Gastrocnemius medialis (tissue), 4 donors: ENCODE data around the gene ABCC10.

Experiments
- POLR2A ChIP-seq, 2 donors: fragments of 450-650 bp; IDR thresholded peaks; one replicate each; pipeline ENCODE4 v1.6.1; 2017; ENCODE audit warnings: antibody characterized with exemption in 2 of 2, mild to moderate bottlenecking in 2 of 2, moderate library complexity in 2 of 2
- TF ChIP-seq, protein P1 (sequence below), 5 experiments: fragments of 450-650 bp in 3 of 5; fragments of 200-600 bp in 2 of 5; sonication (generic) in 2 of 5; IDR thresholded peaks in 4 of 5; conservative IDR thresholded peaks in 1 of 5; 1 replicate in 4 of 5; 2 replicates in 1 of 5; pipeline ENCODE4 v1.5.1; 2016 to 2019; ENCODE audit warnings: antibody characterized with exemption in 5 of 5, mild to moderate bottlenecking in 3 of 5, moderate library complexity in 3 of 5

DNA sequence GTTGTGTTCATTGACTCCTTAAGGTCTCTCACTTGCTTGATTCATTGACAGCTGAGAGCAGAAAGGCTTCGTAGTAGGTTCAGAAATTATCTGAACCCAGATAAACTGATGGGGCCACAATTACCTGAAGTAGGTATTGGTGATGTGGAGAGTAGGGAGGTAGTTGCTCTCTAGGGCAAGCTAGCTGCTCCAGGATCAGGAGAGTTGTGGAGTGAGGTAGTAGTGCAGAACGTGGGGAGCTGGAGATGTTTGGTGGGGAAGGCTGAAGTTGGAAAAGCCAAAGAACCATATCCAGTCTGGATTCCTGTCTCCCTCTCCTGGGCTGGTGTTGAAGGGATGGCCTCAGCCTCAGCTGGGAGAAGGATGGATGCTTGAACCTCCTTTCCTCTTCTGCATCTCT lies 65.9 kb downstream of the ABCC10 start:
- TF ChIP-seq POLR2A (IDR thresholded peaks at IDR 0.05): no peak
- TF ChIP-seq, protein P1, sequence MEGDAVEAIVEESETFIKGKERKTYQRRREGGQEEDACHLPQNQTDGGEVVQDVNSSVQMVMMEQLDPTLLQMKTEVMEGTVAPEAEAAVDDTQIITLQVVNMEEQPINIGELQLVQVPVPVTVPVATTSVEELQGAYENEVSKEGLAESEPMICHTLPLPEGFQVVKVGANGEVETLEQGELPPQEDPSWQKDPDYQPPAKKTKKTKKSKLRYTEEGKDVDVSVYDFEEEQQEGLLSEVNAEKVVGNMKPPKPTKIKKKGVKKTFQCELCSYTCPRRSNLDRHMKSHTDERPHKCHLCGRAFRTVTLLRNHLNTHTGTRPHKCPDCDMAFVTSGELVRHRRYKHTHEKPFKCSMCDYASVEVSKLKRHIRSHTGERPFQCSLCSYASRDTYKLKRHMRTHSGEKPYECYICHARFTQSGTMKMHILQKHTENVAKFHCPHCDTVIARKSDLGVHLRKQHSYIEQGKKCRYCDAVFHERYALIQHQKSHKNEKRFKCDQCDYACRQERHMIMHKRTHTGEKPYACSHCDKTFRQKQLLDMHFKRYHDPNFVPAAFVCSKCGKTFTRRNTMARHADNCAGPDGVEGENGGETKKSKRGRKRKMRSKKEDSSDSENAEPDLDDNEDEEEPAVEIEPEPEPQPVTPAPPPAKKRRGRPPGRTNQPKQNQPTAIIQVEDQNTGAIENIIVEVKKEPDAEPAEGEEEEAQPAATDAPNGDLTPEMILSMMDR (IDR thresholded peaks at IDR 0.05 in 4 of 5, conservative IDR thresholded peaks at IDR 0.05 in 1 of 5): no peak
